IPS-NIHi7 (cell line): ENCODE data around the gene EVI5.
A peak's percentile ranks its signal among the peaks of the same experiment; 100 is the strongest.

Experiments
- DNase-seq: peaks from one replicate; pipeline ENCODE4 v3.0.0; 2012; ENCODE audit warnings: mixed read lengths; ENCODE audit errors: extremely low spot score

EVI5 gene

DNA sequence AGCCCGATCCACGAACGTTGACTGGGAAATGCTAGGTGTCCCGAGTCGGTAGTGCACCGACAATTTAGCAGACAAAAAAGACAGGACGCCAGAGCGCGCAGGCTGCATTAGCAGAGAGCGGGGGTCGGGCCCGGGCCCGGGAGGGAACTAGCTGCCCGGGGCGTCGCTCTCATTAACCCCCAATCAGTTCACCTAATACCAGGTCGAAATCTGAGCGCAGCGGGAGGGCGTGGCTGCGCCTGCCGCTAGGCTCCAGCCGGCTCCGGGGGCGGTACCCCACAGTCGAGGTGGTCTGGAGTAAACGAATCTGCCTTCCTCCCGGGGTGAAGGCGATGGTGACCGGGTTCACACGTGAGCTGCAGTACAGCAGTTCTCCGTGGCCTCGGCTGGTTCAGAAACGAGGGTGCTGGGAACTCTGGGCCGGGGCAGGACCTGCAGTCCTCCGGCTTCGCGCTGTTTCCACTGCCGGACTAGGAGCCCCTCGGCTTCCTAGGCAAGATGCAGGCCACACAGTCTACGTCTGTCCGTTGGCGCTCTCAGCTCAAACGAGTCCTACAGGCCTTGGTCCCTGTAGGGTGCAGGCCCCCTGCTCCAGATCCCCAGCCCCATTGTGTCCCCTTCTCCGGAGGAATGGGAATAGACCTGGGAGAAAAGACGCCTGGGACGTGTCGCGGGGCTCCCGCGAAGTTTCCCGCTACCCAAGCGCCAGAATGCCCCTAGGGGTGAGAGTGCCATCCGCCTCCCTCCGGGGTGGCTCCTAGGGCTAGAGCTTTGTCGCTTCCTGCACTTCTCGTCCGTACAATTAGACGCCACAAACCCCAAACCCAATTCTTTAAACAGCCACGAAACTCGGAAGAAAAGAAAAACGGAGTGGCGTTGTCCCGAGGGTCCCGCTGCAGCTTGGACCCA, 300.2 kb downstream of the EVI5 start:
- DNase-seq = peak; percentile 24

DNA sequence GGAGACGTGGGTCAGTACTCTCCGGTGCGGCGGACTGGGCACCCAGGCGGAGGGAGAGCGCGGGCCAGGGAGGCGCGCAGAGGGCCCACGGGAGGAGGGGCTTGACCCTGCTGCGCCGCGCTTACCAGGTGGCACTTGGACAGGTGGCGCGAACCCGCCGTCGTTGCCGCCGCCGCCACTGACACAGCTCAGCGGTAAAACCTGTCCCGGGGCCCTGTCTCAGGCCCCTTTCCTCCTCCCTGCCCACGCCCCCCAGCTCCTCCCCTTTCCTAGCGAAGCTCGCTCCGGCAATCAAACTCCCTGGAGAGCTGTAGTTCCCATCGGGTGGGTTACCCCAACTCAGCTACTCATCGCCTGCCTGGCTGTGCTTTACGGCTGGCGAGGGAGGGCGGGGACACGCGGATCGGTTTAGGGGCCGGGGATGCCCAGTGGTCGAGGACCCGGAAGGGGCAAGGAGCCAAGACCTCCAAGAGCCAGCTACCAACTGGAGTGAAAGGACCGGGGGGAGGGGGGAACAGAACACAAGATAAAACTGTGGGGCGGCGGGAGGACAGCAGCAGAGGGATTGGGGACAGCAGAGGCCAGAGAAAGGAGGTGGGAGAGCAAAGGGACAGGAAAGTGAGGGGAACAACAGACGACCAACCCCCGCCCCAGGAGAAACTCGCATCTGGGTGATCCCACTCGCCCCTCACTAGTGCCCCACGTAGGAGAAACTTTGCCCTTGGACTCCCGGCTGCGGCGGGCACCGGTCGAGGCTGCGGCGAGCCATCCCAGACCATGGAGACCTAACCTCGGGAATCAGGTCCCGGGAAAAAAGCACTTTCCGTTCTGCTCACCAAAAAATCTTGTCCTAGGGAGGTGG, 301.1 kb downstream of the EVI5 start:
- peak; percentile 36 for DNase-seq

GRCh38 chr1:92482665-92483609, 302.0 kb downstream of the EVI5 start:
- peak; percentile 29 for DNase-seq

DNA sequence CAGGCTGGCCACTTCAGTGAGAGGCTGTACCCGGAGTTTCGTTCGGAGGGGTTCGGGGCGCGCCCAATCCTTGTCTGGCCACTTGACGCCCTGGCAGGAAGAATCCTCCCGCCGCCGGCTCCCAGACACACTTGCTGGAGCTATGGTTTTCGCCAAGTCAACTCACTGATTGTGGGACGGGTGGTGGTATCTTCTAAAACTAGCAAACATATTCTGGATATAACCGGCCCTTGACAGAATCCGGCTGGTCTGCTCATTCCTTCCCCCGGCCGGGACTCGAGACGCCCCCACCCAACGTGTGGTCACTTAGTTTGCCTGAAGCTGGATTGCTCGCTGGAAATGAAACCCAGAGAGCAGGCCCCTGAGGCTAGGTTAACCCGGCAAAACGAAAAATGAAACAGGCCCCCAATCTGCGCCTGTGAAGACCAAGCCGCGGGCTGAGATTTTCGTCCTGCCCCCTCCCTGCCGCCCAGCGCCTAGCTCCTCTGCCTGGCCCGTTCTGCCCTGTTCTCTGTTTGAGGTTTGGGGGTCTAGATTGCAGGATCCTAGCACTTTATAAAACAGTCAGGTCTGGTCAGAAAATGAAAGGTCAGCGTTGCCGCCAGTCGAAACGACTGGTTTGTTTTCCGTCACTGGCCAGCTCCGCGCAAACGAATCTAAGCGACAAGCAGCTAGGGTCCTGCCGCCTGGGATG, 302.8 kb downstream of the EVI5 start:
- no peak for DNase-seq

GRCh38 chr1:92481599-92481925, 303.3 kb downstream of the EVI5 start:
- DNase-seq = no peak

DNA sequence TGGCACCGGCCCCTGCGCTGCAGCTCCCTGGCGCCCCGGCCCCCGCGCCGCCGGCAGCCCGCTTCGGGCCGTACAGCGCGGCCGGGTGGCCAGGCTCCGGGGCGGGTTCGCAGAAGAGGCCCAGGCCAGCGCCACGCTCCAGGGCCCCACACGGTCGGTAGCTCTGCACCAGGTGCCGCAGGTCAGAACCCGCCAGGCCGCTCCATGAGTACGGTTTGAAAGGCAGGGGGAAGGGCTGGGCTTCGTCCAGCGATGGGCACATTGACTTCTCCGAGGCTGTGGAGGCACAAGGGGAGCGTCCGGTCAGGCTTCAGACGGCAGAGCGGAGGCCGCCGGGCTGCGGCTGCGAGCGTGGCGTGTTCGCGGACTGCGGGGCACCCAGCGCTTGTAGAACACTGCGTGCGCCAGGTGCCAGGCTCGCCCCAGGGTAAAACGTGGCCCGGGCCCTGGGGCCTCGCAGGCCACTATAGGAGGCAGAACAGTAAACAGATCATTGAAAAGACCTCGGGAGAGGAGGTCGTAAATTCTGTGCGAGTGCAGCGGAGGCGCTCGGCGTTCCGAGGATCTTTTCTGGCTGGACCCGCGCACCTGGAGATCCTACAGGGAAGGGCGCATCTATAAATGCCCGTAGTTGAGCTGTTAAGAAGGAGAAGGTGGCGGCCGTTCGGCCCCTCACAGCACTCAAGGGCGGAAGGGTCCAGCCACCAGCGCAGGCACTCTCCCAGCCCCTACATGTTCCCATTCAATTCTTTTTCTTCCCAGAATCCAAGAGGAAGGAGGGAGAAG, 303.9 kb downstream of the EVI5 start:
- no peak for DNase-seq

DNA sequence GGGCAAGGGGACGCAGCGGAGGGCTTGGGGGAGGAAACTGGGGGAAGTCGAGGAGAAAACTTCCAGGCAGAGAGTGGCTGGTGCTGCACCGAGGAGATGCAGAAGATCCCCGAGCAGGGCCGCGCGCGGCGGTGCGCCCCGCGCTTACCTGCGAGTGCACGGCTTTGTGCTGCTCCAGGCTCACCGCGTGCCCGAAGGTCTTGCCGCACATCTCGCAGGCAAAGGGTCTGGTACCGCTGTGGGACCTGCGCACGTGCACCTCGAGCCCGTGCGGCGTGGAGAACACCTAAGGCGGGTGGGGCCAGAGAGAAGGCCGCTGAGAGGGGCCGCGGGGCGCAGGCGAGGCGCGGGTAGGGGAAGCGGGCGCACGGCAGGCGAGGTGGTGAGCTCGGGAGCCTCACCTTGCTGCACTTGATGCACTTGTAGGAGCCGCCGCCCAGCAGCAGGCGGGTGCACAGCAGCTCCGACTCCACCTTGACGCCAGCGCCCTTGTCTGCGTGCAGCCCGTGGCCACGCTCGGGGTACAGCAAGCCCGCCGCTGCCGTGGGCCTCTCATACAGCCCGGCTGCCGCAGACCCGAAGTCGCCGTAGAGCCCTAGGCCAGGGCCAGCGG, 304.6 kb downstream of the EVI5 start:
- DNase-seq = peak; percentile 30

DNA sequence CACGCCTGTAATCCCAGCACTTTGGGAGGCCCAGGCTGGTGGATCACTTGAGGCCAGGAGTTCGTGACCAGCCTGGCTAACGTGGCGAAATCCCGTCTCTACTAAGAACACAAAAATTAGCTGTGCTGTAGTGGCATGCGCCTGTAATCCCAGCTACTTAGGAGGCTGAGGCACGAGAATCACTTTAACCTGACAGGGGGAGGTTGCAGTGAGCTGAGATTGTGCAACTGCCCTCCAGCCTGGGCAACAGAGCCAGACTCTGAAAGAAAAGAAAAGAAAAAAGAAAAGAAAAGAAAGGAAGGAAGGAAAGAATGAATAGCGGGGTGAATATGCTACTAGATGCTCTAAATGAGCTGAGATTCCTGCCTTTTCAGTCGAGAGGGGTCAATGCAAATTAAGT, 305.3 kb downstream of the EVI5 start:
- no peak for DNase-seq

DNA sequence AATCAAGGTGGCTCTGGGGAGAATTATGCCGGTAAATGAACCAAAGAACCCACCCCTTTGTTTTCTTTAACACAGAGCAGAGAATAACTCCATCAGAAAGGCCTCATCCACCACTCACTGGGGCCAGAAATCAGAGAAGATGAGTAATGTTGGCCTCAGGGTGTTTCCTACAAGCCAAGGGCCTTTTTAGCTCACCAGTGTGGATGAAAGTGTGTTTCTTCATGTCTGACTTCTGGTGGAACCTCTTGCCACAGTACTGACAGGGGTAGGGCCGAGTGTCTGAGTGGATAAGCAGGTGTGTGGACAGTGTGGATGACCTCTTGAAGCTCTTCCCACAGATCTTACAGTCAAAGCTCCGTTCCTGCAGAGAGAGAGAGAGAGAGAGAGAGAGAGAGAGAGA, 306.5 kb downstream of the EVI5 start:
- DNase-seq = no peak

GRCh38 chr1:92476071-92476631, 308.8 kb downstream of the EVI5 start:
- DNase-seq = no peak

DNA sequence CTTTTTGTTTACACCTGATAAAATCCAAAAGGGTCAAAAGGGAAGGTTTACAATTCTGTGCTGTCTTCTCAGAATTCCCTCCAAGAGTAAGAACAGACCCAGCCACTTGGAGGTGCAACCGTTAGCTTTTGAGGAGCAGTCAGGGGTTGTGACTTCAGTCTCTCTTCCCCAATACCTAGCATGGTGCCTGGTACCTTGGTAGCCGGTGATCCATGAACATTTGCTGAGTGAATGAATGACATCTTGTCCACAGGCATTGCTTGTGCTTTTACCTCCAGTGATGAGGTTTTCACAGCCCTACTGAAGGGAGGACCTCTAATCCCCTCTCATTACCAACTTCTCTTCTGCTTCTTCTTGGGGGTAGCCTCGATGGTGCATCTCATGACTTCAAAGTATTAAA, 309.9 kb downstream of the EVI5 start:
- DNase-seq = no peak

DNA sequence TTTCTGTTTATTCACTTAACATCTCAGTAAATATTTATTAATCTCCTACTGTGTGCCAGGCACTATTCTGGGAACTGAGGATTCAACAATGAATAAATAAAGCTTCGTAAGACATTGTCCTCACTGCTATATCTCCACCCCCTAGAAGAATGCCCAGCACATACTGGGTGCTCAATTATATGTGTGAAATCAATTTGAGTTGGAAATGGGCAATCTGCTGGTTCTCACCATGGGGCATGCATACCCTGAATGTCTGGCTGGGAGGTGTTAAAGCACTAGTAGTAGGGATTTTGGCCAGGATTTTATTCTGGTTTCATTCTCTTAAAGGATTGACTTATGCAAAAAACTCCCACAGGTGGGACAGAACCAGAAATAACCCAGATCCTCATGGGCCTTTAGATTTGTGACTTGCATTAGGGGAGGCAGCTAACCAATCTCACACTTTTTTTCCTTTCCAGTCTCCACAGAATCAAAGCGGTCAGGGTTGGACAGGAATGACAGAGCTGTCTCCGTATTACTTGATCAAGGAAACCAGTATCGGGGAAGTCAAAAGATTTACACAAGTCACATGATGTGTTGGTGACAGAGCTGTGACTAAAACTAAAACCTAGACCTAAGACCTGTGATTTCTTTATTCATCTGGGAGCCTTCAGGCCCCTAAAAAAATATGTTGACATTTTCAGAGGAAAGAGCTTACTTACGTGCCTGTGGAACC, 311.0 kb downstream of the EVI5 start:
- no peak for DNase-seq

DNA sequence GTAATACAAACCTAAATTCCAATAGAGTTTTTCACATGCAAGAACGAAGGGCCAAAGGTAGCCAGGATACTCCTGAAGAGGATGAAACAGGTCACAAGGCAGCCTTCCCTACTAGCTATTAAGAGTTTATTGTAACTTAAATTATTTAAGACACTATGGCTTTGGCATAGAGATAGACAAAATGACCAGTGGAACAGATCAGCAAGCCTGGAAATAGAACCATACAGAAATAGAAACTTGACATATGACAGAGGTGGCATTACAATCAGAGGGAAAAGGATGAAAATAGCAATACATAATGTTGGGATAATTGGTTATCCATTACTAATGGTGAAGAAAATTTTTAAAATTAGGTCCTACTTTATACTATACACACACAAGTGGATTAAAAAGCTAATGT, 314.7 kb downstream of the EVI5 start:
- no peak for DNase-seq

DNA sequence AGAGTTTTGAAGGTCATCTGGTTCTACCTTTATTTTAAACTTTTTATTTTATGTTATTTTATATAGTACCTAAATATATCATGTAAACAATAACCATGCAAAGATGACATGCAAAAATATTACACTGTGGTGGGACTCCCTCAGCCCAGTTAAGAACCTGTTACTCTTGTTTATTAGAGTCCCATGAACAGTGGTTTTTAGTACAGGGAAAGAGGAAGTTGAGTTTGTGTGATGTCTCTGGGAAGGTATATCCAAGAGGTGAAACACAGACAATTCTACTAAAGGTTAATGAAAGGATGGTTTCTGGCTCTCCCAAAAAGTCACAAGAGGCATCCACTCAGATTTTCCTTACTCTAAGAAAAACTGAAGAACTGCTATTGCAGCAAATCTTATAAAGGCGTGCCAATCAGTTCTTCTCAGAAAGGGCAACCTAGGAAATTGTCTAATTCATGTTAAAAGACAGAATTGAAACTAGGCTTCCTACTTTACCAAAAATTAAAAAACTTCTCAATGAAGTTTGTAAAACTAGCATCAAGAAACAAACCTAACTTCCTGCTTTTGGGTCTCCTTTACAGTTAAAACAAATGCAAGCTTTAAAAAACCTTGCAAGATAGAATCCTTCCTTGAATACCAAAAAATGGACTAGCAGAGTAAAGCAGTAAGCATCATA, 318.1 kb downstream of the EVI5 start:
- DNase-seq = no peak

GRCh38 chr1:92465256-92465647, 319.7 kb downstream of the EVI5 start:
- DNase-seq = no peak

GRCh38 chr1:92464588-92465255, 320.2 kb downstream of the EVI5 start:
- DNase-seq = no peak

GRCh38 chr1:92461364-92462097, 323.4 kb downstream of the EVI5 start:
- DNase-seq = no peak
